C4-2B (cell line): Measurements from ENCODE around the gene GRIN3A.

Experiments used
- ZFX ChIP-seq: fragments of 450-650 bp; IDR thresholded peaks from 2 replicates; pipeline ENCODE4 v1.6.1; 2017
- TF ChIP-seq, protein P1 (sequence below): fragments of 450-650 bp; conservative IDR thresholded peaks from 2 replicates; pipeline ENCODE4 v1.5.1; 2017; ENCODE audit warnings: mild to moderate bottlenecking

DNA sequence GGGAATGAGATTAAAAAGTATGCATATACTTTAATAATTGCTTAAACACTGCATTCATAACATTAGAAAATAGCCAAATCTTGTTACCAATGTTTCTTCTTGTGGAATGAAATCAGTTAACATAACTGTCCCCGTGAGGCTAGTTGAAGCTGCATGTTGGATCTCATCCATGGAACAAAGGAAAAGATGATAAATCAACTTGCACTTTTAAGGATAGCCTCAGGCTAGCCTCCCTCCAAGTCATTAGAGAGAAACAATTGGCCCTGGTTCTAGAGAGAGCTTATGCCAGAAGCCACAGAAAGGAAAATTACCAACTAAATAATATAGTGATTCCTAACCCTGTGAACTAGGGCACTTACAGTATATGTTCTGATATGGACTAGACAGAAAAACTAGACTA is 66.9 kb downstream of the GRIN3A start:
- TF ChIP-seq, protein P1, sequence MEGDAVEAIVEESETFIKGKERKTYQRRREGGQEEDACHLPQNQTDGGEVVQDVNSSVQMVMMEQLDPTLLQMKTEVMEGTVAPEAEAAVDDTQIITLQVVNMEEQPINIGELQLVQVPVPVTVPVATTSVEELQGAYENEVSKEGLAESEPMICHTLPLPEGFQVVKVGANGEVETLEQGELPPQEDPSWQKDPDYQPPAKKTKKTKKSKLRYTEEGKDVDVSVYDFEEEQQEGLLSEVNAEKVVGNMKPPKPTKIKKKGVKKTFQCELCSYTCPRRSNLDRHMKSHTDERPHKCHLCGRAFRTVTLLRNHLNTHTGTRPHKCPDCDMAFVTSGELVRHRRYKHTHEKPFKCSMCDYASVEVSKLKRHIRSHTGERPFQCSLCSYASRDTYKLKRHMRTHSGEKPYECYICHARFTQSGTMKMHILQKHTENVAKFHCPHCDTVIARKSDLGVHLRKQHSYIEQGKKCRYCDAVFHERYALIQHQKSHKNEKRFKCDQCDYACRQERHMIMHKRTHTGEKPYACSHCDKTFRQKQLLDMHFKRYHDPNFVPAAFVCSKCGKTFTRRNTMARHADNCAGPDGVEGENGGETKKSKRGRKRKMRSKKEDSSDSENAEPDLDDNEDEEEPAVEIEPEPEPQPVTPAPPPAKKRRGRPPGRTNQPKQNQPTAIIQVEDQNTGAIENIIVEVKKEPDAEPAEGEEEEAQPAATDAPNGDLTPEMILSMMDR = no peak
- no peak for TF ChIP-seq ZFX
